ENCODE data around the gene GRM4. TPM values are rescaled to one million over a fixed set of nuclear protein-coding genes. Genes with fewer than 3 reads are reported as not detected.

GRM4 gene
- total RNA-seq, 1 experiment from 2014 or later: not detected

- ChIA-PET CTCF (no interaction called here), POLR2A (ENCODE audit: unreplicated experiment) (no interaction called here)
- H3K9me3 ChIP-seq (ENCODE audit: insufficient read depth, low read depth): no peaks in the 10 kb centered on the region
- no peaks in the 10 kb centered on the region for H3K4me1 ChIP-seq (replicated peaks; ENCODE audit: insufficient read depth)
- no peaks in the 10 kb centered on the region for H4K20me1 ChIP-seq (ENCODE audit: insufficient read depth)
- no peak for TF ChIP-seq EZH2 (IDR thresholded peaks at IDR 0.05; ENCODE audit: low read depth)
- TF ChIP-seq, protein P1, sequence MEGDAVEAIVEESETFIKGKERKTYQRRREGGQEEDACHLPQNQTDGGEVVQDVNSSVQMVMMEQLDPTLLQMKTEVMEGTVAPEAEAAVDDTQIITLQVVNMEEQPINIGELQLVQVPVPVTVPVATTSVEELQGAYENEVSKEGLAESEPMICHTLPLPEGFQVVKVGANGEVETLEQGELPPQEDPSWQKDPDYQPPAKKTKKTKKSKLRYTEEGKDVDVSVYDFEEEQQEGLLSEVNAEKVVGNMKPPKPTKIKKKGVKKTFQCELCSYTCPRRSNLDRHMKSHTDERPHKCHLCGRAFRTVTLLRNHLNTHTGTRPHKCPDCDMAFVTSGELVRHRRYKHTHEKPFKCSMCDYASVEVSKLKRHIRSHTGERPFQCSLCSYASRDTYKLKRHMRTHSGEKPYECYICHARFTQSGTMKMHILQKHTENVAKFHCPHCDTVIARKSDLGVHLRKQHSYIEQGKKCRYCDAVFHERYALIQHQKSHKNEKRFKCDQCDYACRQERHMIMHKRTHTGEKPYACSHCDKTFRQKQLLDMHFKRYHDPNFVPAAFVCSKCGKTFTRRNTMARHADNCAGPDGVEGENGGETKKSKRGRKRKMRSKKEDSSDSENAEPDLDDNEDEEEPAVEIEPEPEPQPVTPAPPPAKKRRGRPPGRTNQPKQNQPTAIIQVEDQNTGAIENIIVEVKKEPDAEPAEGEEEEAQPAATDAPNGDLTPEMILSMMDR (conservative IDR thresholded peaks at IDR 0.05): no peak
- H2AFZ ChIP-seq: no peak overlapping the region
- no peaks in the 10 kb centered on the region for H3K9me2 ChIP-seq (ENCODE audit: insufficient read depth)
- no peak overlapping the region for H3K4me3 ChIP-seq
- no peak overlapping the region for H3K4me2 ChIP-seq
- peaks cover 75% of the 10 kb centered on the region for H3K27me3 ChIP-seq (ENCODE audit: insufficient read depth, low read depth)
- intact Hi-C loops (cut with micrococcal nuclease; ENCODE audit: unreplicated experiment): no loop called here
- H3F3A ChIP-seq (ENCODE audit: insufficient read depth, low read depth): no peaks in the 10 kb centered on the region
- BruUV-seq (replicated peaks): no TSS peak
- H3K27ac ChIP-seq: no peak overlapping the region
- no peaks in the 10 kb centered on the region for H3K36me3 ChIP-seq (ENCODE audit: low read depth)
- no peak for DNase-seq
- H3K79me2 ChIP-seq (ENCODE audit: low read depth): no peaks in the 10 kb centered on the region
Observed at GRCh38 chr6:33992191-33992590, 153.7 kb downstream of the GRM4 start.

DNA sequence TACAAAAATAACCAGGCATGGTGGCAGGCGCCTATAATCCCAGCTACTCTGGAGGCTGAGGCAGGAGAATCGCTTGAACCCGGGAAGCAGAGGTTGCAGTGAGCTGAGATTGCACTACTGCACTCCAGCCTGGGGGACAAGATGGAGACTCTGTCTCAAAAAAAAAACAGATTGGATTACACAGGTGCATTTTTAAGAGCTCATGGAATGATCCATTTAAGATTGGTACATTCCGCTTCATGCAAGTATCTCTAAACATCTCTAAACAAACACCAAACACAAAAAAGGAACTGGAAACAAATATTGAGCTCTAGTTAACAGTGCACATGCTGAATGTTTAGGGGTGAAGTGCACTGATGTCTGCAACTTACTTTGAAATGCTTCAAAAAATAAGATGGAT lies 154.3 kb downstream of the GRM4 start:
- BruUV-seq (replicated peaks): no TSS peak
- H3K36me3 ChIP-seq (ENCODE audit: low read depth): no peaks in the 10 kb centered on the region
- no peak overlapping the region for H3K4me2 ChIP-seq
- no peaks in the 10 kb centered on the region for H4K20me1 ChIP-seq (ENCODE audit: insufficient read depth)
- H3K27ac ChIP-seq: no peak overlapping the region
- no peaks in the 10 kb centered on the region for H3K9me2 ChIP-seq (ENCODE audit: insufficient read depth)
- H3K9me3 ChIP-seq (ENCODE audit: insufficient read depth, low read depth): no peaks in the 10 kb centered on the region
- no peaks in the 10 kb centered on the region for H3F3A ChIP-seq (ENCODE audit: insufficient read depth, low read depth)
- intact Hi-C loops (cut with micrococcal nuclease; ENCODE audit: unreplicated experiment): no loop called here
- H3K79me2 ChIP-seq (ENCODE audit: low read depth): no peaks in the 10 kb centered on the region
- no peak for DNase-seq
- H2AFZ ChIP-seq: no peak overlapping the region
- POLR2A ChIA-PET (ENCODE audit: unreplicated experiment): no interaction called here
- CTCF ChIA-PET: no interaction called here
- TF ChIP-seq, protein P1 (conservative IDR thresholded peaks at IDR 0.05): no peak
- no peak for TF ChIP-seq EZH2 (IDR thresholded peaks at IDR 0.05; ENCODE audit: low read depth)
- no peak overlapping the region for H3K4me3 ChIP-seq
- no peaks in the 10 kb centered on the region for H3K4me1 ChIP-seq (replicated peaks; ENCODE audit: insufficient read depth)
- peaks cover 75% of the 10 kb centered on the region for H3K27me3 ChIP-seq (ENCODE audit: insufficient read depth, low read depth)

DNA sequence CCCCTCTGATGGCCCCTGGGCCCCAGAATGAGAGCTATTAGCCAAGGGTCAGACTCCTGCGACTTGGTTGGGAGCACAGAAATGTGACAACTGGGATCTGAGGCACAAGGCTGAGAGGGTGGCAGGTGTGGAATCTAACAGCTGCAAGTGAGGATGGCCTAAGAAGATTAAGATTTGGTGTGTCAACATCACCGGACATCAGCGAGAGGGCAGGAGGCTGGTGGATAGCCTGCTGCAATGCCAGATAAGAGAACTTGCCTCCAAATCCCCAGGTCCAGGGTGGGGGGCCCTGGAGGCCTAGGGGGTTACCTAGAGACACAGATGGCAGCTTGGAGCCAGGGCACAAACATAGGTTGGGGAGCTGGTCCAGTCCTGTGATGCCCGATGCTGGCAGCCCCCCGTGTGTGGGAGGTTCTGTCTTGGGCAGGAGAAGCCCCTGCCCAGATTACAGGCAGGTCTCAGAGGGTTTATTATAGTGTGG lies 155.8 kb downstream of the GRM4 start:
- Histone ChIP-seq H3F3A (ENCODE audit: insufficient read depth, low read depth) (no peaks in the 10 kb centered on the region), H3K9me3 (ENCODE audit: insufficient read depth, low read depth) (no peaks in the 10 kb centered on the region), H2AFZ (no peak overlapping the region), H3K4me2 (no peak overlapping the region), H3K27me3 (ENCODE audit: insufficient read depth, low read depth) (peaks cover 71% of the 10 kb centered on the region), H3K4me3 (no peak overlapping the region), H3K27ac (no peak overlapping the region), H3K36me3 (ENCODE audit: low read depth) (no peaks in the 10 kb centered on the region), H4K20me1 (ENCODE audit: insufficient read depth) (no peaks in the 10 kb centered on the region), H3K4me1 (replicated peaks; ENCODE audit: insufficient read depth) (no peaks in the 10 kb centered on the region), H3K79me2 (ENCODE audit: low read depth) (no peaks in the 10 kb centered on the region), H3K9me2 (ENCODE audit: insufficient read depth) (no peaks in the 10 kb centered on the region)
- POLR2A ChIA-PET (ENCODE audit: unreplicated experiment): no interaction called here
- intact Hi-C loops (cut with micrococcal nuclease; ENCODE audit: unreplicated experiment): no loop called here
- TF ChIP-seq, protein P1 (conservative IDR thresholded peaks at IDR 0.05): no peak
- TF ChIP-seq EZH2 (IDR thresholded peaks at IDR 0.05; ENCODE audit: low read depth): no peak
- DNase-seq: no peak
- CTCF ChIA-PET: no interaction called here
- BruUV-seq (replicated peaks): no TSS peak

Data from PC-9 (cell line).